Loucy (cell line): ENCODE results near the gene PRMT6.
"Not testable (repeated sequence)": the region's sequence is repeated elsewhere in the genome, so short reads cannot be mapped to it uniquely, and the experiment has no call there.

Experiments used
- H2AFZ ChIP-seq: fragments of 200-600 bp; sonication (generic); 2 replicates; pipeline ENCODE4 v1.6.0; 2016; ENCODE audit warnings: antibody characterized with exemption, mild to moderate bottlenecking, low read length, moderate library complexity
- H3F3A ChIP-seq: fragments of 200-600 bp; 2 replicates; pipeline ENCODE4 v1.6.0; 2016; ENCODE audit warnings: antibody characterized with exemption, low read depth, mild to moderate bottlenecking
- H3K27me3 ChIP-seq: fragments of 200-600 bp; sonication (generic); 2 replicates; pipeline ENCODE4 v1.6.1; 2014; ENCODE audit warnings: low read length, mild to moderate bottlenecking; ENCODE audit not compliant: insufficient read depth, poor library complexity, severe bottlenecking
- H3K36me3 ChIP-seq: fragments of 200-600 bp; sonication (generic); 2 replicates; pipeline ENCODE4 v1.6.1; 2016; ENCODE audit warnings: low read length; ENCODE audit not compliant: insufficient read depth
- H3K4me1 ChIP-seq: fragments of 200-600 bp; sonication (generic); 2 replicates; pipeline ENCODE4 v1.5.1; 2014; ENCODE audit warnings: low read length, mild to moderate bottlenecking; ENCODE audit not compliant: insufficient read depth, poor library complexity, severe bottlenecking
- H3K4me2 ChIP-seq: fragments of 200-600 bp; sonication (generic); 2 replicates; pipeline ENCODE4 v1.6.0; 2014; ENCODE audit warnings: antibody characterized with exemption, low read length, low read depth, mild to moderate bottlenecking; ENCODE audit not compliant: poor library complexity, severe bottlenecking
- H3K4me3 ChIP-seq: fragments of 200-600 bp; sonication (generic); 2 replicates; pipeline ENCODE4 v1.5.1; 2014; ENCODE audit warnings: low read length, mild to moderate bottlenecking, mixed read lengths; ENCODE audit not compliant: poor library complexity, severe bottlenecking
- H3K79me2 ChIP-seq: fragments of 200-600 bp; sonication (generic); 2 replicates; pipeline ENCODE4 v1.6.1; 2014; ENCODE audit warnings: low read length; ENCODE audit not compliant: insufficient read depth
- H3K9ac ChIP-seq: fragments of 200-600 bp; sonication (generic); 2 replicates; pipeline ENCODE4 v1.6.0; 2014; ENCODE audit warnings: mild to moderate bottlenecking, low read depth, low read length, moderate library complexity; ENCODE audit not compliant: poor library complexity, severe bottlenecking
- H3K9me2 ChIP-seq: fragments of 200-600 bp; sonication (generic); replicated peaks from 2 replicates; pipeline ENCODE4 v1.6.1; 2016; ENCODE audit warnings: low read depth, low read length, mixed read lengths
- H3K9me3 ChIP-seq: fragments of 200-600 bp; sonication (generic); 2 replicates; pipeline ENCODE4 v1.6.1; 2014; ENCODE audit warnings: mild to moderate bottlenecking, antibody characterized with exemption, low read length, low read depth; ENCODE audit not compliant: insufficient read depth
- H4K20me1 ChIP-seq: fragments of 200-600 bp; sonication (generic); 2 replicates; pipeline ENCODE4 v1.6.0; 2014; ENCODE audit warnings: antibody characterized with exemption, low read length, mild to moderate bottlenecking; ENCODE audit not compliant: insufficient read depth, poor library complexity, severe bottlenecking
- EZH2phosphoT487 ChIP-seq: fragments of 200-600 bp; IDR thresholded peaks from 2 replicates; pipeline ENCODE4 v1.6.1; 2018; ENCODE audit warnings: antibody characterized with exemption, mild to moderate bottlenecking, moderate library complexity, borderline replicate concordance
- TF ChIP-seq, protein P1 (sequence below): fragments of 200-600 bp; sonication (generic); conservative IDR thresholded peaks from 2 replicates; pipeline ENCODE4 v1.5.1; 2014; ENCODE audit warnings: mild to moderate bottlenecking, antibody characterized with exemption, low read length

PRMT6 gene

DNA sequence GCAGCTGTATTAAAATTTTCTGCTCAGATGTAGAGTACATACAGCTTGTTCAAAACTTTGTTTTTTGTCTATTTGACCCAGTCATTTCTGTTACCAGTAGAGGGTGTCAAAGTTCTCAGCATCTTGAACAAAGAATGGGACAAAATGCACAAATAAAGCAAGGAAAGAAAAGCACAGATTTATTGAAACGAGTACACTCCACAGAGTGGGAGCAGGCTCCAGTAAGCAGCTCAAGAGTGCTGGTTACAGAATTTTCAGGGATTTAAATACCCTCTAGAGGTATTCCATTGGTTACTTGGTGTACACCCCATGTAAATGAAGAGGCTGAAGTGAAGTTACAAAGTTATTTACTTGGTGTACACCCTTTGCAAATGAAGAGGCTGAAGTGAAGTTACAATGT lies 8.9 kb upstream of the PRMT6 start:
- Histone ChIP-seq H3K79me2 (no peaks in the 10 kb centered on the region), H3K9me2 (no peaks in the 10 kb centered on the region), H3K27me3 (no peaks in the 10 kb centered on the region), H3F3A (no peaks in the 10 kb centered on the region), H3K36me3 (no peaks in the 10 kb centered on the region), H3K4me2 (no peak overlapping the region), H3K4me3 (no peak overlapping the region), H2AFZ (no peak overlapping the region), H4K20me1 (no peaks in the 10 kb centered on the region), H3K4me1 (no peaks in the 10 kb centered on the region), H3K9ac (no peak overlapping the region), H3K9me3 (no peaks in the 10 kb centered on the region)
- TF ChIP-seq EZH2phosphoT487, result no peak
- TF ChIP-seq, protein P1, sequence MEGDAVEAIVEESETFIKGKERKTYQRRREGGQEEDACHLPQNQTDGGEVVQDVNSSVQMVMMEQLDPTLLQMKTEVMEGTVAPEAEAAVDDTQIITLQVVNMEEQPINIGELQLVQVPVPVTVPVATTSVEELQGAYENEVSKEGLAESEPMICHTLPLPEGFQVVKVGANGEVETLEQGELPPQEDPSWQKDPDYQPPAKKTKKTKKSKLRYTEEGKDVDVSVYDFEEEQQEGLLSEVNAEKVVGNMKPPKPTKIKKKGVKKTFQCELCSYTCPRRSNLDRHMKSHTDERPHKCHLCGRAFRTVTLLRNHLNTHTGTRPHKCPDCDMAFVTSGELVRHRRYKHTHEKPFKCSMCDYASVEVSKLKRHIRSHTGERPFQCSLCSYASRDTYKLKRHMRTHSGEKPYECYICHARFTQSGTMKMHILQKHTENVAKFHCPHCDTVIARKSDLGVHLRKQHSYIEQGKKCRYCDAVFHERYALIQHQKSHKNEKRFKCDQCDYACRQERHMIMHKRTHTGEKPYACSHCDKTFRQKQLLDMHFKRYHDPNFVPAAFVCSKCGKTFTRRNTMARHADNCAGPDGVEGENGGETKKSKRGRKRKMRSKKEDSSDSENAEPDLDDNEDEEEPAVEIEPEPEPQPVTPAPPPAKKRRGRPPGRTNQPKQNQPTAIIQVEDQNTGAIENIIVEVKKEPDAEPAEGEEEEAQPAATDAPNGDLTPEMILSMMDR, result peak; percentile 43

DNA sequence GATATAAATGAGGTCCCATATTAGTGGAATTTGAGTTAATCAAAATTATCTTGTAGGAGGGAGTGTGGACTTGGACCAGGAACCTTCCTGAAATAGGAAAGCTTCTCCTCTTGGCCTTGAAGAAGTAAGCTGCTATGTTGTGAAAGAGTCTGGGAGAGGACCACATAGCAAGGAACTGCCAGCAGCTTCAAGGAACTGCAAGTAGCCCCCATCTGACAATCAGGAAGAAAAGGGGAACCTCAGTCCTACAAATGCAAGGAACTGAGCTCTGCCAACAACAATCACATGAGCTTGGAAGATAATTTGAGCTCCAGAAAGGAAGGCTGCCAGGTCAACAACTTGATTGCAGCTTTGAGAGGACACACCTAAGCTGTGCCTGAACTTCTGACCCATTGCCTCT lies 8.2 kb upstream of the PRMT6 start:
- Histone ChIP-seq H3K36me3 (no peaks in the 10 kb centered on the region), H2AFZ (no peak overlapping the region), H4K20me1 (no peaks in the 10 kb centered on the region), H3F3A (no peaks in the 10 kb centered on the region), H3K27me3 (no peaks in the 10 kb centered on the region), H3K4me2 (no peak overlapping the region), H3K9ac (no peak overlapping the region), H3K4me1 (no peaks in the 10 kb centered on the region), H3K4me3 (no peak overlapping the region), H3K9me3 (no peaks in the 10 kb centered on the region), H3K79me2 (no peaks in the 10 kb centered on the region), H3K9me2 (no peaks in the 10 kb centered on the region)
- TF ChIP-seq, protein P1, result no peak

DNA sequence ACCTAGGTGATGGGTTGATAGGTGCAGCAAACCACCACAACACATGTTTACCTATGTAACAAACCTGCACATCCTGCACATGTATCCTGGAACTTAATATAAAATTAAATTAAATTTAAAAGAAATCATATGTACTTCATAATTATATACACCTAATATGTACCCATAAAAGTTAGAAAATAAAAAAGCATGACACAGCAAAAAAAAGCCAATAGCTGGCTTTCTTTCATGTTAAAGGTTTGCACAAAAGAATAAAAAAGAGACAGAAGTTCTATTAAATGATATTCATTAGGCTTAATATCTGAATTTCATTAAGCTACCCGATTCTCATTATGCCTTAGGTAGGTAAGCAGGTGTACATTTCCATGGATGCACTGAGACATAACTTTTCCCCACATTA lies 5.2 kb upstream of the PRMT6 start:
- H3K27me3 ChIP-seq, result no peaks in the 10 kb centered on the region
- no peaks in the 10 kb centered on the region for H3K9me3 ChIP-seq
- TF ChIP-seq EZH2phosphoT487, result no peak
- TF ChIP-seq, protein P1, result no peak
- H2AFZ ChIP-seq, result no peak overlapping the region
- no peak overlapping the region for H3K4me2 ChIP-seq
- H3K79me2 ChIP-seq, result no peaks in the 10 kb centered on the region
- H3K4me3 ChIP-seq, result no peak overlapping the region
- no peaks in the 10 kb centered on the region for H3K9me2 ChIP-seq
- peaks cover 7% of the 10 kb centered on the region for H3K4me1 ChIP-seq
- no peaks in the 10 kb centered on the region for H3F3A ChIP-seq
- no peak overlapping the region for H3K9ac ChIP-seq
- no peaks in the 10 kb centered on the region for H4K20me1 ChIP-seq
- H3K36me3 ChIP-seq, result no peaks in the 10 kb centered on the region

DNA sequence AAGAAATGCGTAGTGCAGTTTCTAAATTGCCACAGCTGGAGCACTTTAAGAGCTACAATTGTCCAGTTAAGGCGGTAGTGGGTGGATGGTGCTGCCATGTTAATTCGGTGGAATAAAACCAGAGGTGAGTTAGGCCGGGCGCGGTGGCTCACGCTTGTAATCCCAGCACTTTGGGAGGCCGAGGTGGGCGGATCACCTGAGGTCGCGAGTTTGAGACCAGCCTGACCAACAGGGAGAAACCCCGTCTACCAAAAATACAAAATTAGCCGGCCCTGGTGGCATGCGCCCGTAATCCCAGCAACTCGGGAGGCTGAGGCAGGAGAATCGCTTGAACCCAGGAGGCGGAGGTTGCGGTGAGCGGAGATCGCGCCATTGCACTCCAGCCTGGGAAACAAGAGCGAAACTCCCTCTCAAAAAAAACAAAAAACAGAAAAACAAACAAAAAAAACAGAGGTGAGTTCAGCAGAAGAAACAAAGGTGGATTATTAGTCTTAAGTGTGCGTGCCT lies 502 bp upstream of the PRMT6 start:
- peaks cover 23% of the 10 kb centered on the region for H3K4me1 ChIP-seq
- H3K36me3 ChIP-seq, H4K20me1 ChIP-seq, H3K9me3 ChIP-seq, H3K27me3 ChIP-seq, H3K9me2 ChIP-seq, H3F3A ChIP-seq: not testable (repeated sequence)
- H3K79me2 ChIP-seq, result peaks cover 23% of the 10 kb centered on the region
- peak overlapping the region; percentile 96 for H2AFZ ChIP-seq
- H3K4me3 ChIP-seq, result peak overlapping the region; percentile 80
- peak overlapping the region; percentile 92 for H3K4me2 ChIP-seq
- H3K9ac ChIP-seq, result peak overlapping the region; percentile 86
